Stomach (tissue), 9 donors: ENCODE data around the gene SF1. TPM values are rescaled to one million over a fixed set of nuclear protein-coding genes. Genes with fewer than 3 reads are reported as not detected.

ENCODE experiments used
- DNase-seq, 2 donors: peaks; one replicate each; pipeline versions ENCODE4 v3.0.0 to v3.0.0-alpha.2; 2013 to 2019
- H3K27ac ChIP-seq, 5 donors: fragments of 200-600 bp in 4 of 5; sonication (generic) in 4 of 5; one replicate each; pipeline ENCODE4 v1.5.1; 2013 to 2019; ENCODE audit warnings: mild to moderate bottlenecking in 1 of 5, moderate library complexity in 1 of 5
- H3K27me3 ChIP-seq, 3 donors: fragments of 200-600 bp; sonication (generic); one replicate each; pipeline ENCODE4 v1.5.1; 2017 to 2019; ENCODE audit warnings: mixed run types in 1 of 3
- H3K36me3 ChIP-seq, 4 donors: fragments of 200-600 bp; sonication (generic); 1 replicate in 3 of 4; 2 replicates in 1 of 4; pipeline ENCODE4 v1.5.1; 2016 to 2019
- H3K4me1 ChIP-seq, 4 donors: fragments of 200-600 bp; sonication (generic); one replicate each; pipeline ENCODE4 v1.5.1; 2016 to 2019
- H3K4me3 ChIP-seq, 4 donors: fragments of 200-600 bp; sonication (generic) in 3 of 4; one replicate each; pipeline ENCODE4 v1.5.1; 2016 to 2019; ENCODE audit warnings: mild to moderate bottlenecking in 1 of 4
- H3K9me3 ChIP-seq, 4 donors: fragments of 200-600 bp; sonication (generic); one replicate each; pipeline ENCODE4 v1.5.1; 2016 to 2019
- EP300 ChIP-seq: sonication (generic); formaldehyde crosslinking; IDR thresholded peaks from one replicate; pipeline ENCODE4 v1.6.1; 2017; ENCODE audit warnings: antibody characterized with exemption
- POLR2A ChIP-seq, 4 donors: fragments of 450-650 bp; IDR thresholded peaks; one replicate each; pipeline ENCODE4 v1.6.1; 2016; ENCODE audit warnings: antibody characterized with exemption in 4 of 4, control low read depth in 2 of 4, mild to moderate bottlenecking in 1 of 4, moderate library complexity in 1 of 4
- POLR2AphosphoS5 ChIP-seq, 3 donors: sonication (generic); formaldehyde crosslinking; IDR thresholded peaks; one replicate each; pipeline ENCODE4 v1.6.1; 2016; ENCODE audit warnings: antibody characterized with exemption in 3 of 3
- WGBS, 5 donors: extraction: QIAGEN DNeasy Blood & Tissue Kit in 3 of 5; methylation state at CpG; one replicate each; pipeline versions ENCODE4 v1.1.5 to v1.1.7; 2013 to 2018; 5-methylcytosine and 5-hydroxymethylcytosine counted together
- intact Hi-C: fragments of 100-400 bp; cut with DNase I; formaldehyde crosslinking; loops from one replicate; pipeline ENCODE4 v1.15.1; 2023; ENCODE audit warnings: low total_unique reads
- polyA plus RNA-seq, 3 donors: library from polyadenylated mRNA; stranded (reverse); fragments of 200-250 nt; gene quantifications; one replicate each; pipeline ENCODE4 v1.2.3, GENCODE V29; 2013
- total RNA-seq, 5 donors: library from RNA; depleted of rRNA; stranded (reverse); fragments of >200 nt; gene quantifications; one replicate each; pipeline versions ENCODE4 v1.1.0 to v1.2.3, GENCODE V29; 2014 to 2016
- TF ChIP-seq, protein P1 (sequence below), 7 experiments: fragments of 450-650 bp in 4 of 7; fragments of 200-600 bp in 3 of 7; sonication (generic) in 3 of 7; IDR thresholded peaks; one replicate each; pipeline ENCODE4 v1.5.1; 2016 to 2019; ENCODE audit warnings: antibody characterized with exemption in 7 of 7, control low read depth in 2 of 7, mild to moderate bottlenecking in 1 of 7
- donor health status: healthy with polysubstance abuse.
- donor health status: Bipolar disorder and iron deficiency.
- donor health status: healthy.

The SF1 gene
- total and polyA plus RNA-seq, 8 donors: 57.5 to 341 (median 248) TPM

DNA sequence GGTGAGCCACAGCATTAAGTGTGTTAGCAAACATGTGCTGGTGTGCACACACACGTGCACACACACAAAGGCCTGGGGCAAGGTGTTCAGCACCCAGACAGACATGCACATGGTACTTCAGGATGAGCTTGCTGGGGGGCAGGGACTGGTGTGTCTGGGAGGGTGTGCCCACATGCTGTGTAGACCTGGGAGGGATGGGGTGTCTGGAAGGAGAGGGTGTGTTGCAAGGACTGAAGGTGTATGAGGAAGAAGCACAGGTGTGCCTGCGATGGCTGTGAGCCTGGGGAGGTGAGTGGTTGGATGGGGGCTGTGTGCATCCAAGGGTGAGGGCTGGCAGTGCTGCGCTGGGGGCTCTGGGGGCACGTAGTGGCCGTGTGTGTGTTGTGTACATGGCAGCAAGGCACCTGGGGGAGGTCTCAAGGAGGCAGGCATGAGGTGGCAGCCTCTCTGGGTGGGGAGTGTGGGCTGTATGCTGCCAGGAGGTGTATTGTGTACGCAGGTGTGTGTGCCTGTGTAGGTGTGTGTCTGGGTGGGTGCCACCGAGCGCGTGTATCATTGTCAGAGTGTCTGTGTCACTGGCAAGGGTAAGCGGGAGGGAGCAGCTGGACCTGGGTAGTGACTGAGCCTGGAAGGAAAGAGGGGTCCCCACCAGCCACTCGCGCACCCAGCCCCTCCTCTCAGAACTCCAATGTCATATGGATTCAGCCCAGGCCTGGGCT, 57.5 kb downstream of the SF1 start:
- H3K36me3 ChIP-seq: no peaks in the 10 kb centered on the region
- DNase-seq: peak in 1 of 2 donors; percentile 7
- H3K4me1 ChIP-seq: peaks cover 0 to 14% (median 11%) of the 10 kb centered on the region in 4 donors
- H3K27me3 ChIP-seq: peaks cover 0 to 73% (median 60%) of the 10 kb centered on the region in 3 donors
- no peak overlapping the region for H3K4me3 ChIP-seq
- no peak overlapping the region for H3K27ac ChIP-seq
- TF ChIP-seq EP300 (no peak), POLR2A (IDR thresholded peaks at IDR 0.05) (no peak), POLR2AphosphoS5 (IDR thresholded peaks at IDR 0.05) (no peak)
- TF ChIP-seq, protein P1, sequence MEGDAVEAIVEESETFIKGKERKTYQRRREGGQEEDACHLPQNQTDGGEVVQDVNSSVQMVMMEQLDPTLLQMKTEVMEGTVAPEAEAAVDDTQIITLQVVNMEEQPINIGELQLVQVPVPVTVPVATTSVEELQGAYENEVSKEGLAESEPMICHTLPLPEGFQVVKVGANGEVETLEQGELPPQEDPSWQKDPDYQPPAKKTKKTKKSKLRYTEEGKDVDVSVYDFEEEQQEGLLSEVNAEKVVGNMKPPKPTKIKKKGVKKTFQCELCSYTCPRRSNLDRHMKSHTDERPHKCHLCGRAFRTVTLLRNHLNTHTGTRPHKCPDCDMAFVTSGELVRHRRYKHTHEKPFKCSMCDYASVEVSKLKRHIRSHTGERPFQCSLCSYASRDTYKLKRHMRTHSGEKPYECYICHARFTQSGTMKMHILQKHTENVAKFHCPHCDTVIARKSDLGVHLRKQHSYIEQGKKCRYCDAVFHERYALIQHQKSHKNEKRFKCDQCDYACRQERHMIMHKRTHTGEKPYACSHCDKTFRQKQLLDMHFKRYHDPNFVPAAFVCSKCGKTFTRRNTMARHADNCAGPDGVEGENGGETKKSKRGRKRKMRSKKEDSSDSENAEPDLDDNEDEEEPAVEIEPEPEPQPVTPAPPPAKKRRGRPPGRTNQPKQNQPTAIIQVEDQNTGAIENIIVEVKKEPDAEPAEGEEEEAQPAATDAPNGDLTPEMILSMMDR (IDR thresholded peaks at IDR 0.05): no peak
- WGBS, 5 donors: 38 to 59% (median 46%) methylated on average over 10 to 12 of the region's 12 CpGs
- H3K9me3 ChIP-seq: no peaks in the 10 kb centered on the region
- intact Hi-C loops: no loop called here

- H3K9me3 ChIP-seq: no peaks in the 10 kb centered on the region
- H3K27ac ChIP-seq: no peak overlapping the region
- H3K36me3 ChIP-seq: no peaks in the 10 kb centered on the region
- TF ChIP-seq, protein P1 (IDR thresholded peaks at IDR 0.05): no peak
- no peak for TF ChIP-seq POLR2A (IDR thresholded peaks at IDR 0.05)
- no peak for TF ChIP-seq POLR2AphosphoS5 (IDR thresholded peaks at IDR 0.05)
- TF ChIP-seq EP300: no peak
- intact Hi-C loops: no loop called here
- H3K4me3 ChIP-seq: no peak overlapping the region
- H3K4me1 ChIP-seq: peaks cover 0 to 14% (median 11%) of the 10 kb centered on the region in 4 donors
- no peak for DNase-seq
- H3K27me3 ChIP-seq: peaks cover 0 to 79% (median 66%) of the 10 kb centered on the region in 3 donors
- WGBS, 5 donors: 62 to 68% (median 63%) methylated on average over 9 of the region's 9 CpGs
Observed at GRCh38 chr11:64720167-64720566, 58.2 kb downstream of the SF1 start.

DNA sequence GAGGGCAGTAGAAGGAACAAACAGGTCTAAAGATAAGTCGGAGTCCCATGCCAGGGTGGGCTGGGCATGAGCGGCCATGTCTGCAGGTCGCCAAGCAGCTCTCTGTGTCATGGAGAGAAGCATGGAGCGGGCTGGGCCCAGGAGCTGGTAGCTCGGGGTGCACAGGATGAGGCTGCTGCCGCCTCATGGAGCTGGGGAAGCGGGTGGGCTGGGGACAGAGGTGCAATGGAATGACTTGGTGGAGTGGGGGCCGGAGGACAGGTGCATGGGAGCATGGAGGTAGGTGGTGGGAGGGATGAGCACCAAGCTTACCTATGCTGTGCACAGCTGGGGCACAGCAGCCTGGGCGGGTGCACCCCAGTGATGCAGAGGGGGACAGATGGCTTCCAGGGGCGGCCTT, 58.9 kb downstream of the SF1 start:
- H3K27ac ChIP-seq: no peak overlapping the region
- no peak for DNase-seq
- no peak overlapping the region for H3K4me3 ChIP-seq
- peaks cover 0 to 14% (median 11%) of the 10 kb centered on the region in 4 donors for H3K4me1 ChIP-seq
- 81 to 89% (median 84%) methylated on average over 10 of the region's 10 CpGs for WGBS, 5 donors
- no peak for TF ChIP-seq POLR2A (IDR thresholded peaks at IDR 0.05)
- TF ChIP-seq POLR2AphosphoS5 (IDR thresholded peaks at IDR 0.05): no peak
- TF ChIP-seq, protein P1 (IDR thresholded peaks at IDR 0.05): no peak
- TF ChIP-seq EP300: no peak
- intact Hi-C loops: no loop called here
- H3K9me3 ChIP-seq: no peaks in the 10 kb centered on the region
- H3K36me3 ChIP-seq: no peaks in the 10 kb centered on the region
- H3K27me3 ChIP-seq: peaks cover 0 to 87% (median 73%) of the 10 kb centered on the region in 3 donors

GRCh38 chr11:64718780-64719124, 59.6 kb downstream of the SF1 start:
- intact Hi-C loops: no loop called here
- H3K27ac ChIP-seq: no peak overlapping the region
- WGBS, 5 donors: 61 to 68% (median 66%) methylated on average over 4 of the region's 4 CpGs
- H3K4me1 ChIP-seq: peaks cover under 1 to 14% (median 13%) of the 10 kb centered on the region in 4 donors
- H3K36me3 ChIP-seq: no peaks in the 10 kb centered on the region
- no peak for DNase-seq
- TF ChIP-seq POLR2A (IDR thresholded peaks at IDR 0.05) (no peak), POLR2AphosphoS5 (IDR thresholded peaks at IDR 0.05) (no peak), EP300 (no peak)
- TF ChIP-seq, protein P1 (IDR thresholded peaks at IDR 0.05): no peak
- H3K27me3 ChIP-seq: peaks cover 4 to 94% (median 79%) of the 10 kb centered on the region in 3 donors
- no peaks in the 10 kb centered on the region for H3K9me3 ChIP-seq
- H3K4me3 ChIP-seq: no peak overlapping the region
